ENCODE measurements around the gene FGF18.
"Not testable (repeated sequence)": the region's sequence is repeated elsewhere in the genome, so short reads cannot be mapped to it uniquely, and the experiment has no call there.

- not testable (repeated sequence) for TF ChIP-seq CTCF, POLR2A (IDR thresholded peaks at IDR 0.05)
Measured at GRCh38 chr5:171497494-171497893, 78.0 kb downstream of the FGF18 start.
